NCI-H510A (cell line): Measurements from ENCODE around the gene SNX19.
A peak's percentile ranks its signal among the peaks of the same experiment; 100 is the strongest.
"Not testable (repeated sequence)": the region's sequence is repeated elsewhere in the genome, so short reads cannot be mapped to it uniquely, and the experiment has no call there.

Source experiments
- DNase-seq: peaks from one replicate; lab custom pipeline; 2025; lab: John Stamatoyannopoulos, UW

SNX19 gene

GRCh38 chr11:130916238-130916855 lies at the start of gene SNX19:
Gene SNX19, minus strand, starts transcription at chr11:130916479. Its CDS starts 540 bp downstream, at chr11:130915939.
- peak; percentile 12 for DNase-seq

- no peak for DNase-seq
Measured at GRCh38 chr11:130964058-130964792, 47.9 kb upstream of the SNX19 start.

- DNase-seq: no peak
Measured at GRCh38 chr11:130947889-130948288, 31.6 kb upstream of the SNX19 start.

- no peak for DNase-seq
Measured at GRCh38 chr11:130947481-130947880, 31.2 kb upstream of the SNX19 start.

GRCh38 chr11:130947058-130947457 lies 30.8 kb upstream of the SNX19 start:
- DNase-seq: no peak

GRCh38 chr11:130945896-130946295 lies 29.6 kb upstream of the SNX19 start:
- no peak for DNase-seq

- no peak for DNase-seq
Measured at GRCh38 chr11:130940706-130941105, 24.4 kb upstream of the SNX19 start.

- no peak for DNase-seq
Measured at GRCh38 chr11:130937051-130937450, 20.8 kb upstream of the SNX19 start.

- no peak for DNase-seq
Measured at GRCh38 chr11:130932086-130932712, 15.9 kb upstream of the SNX19 start.

GRCh38 chr11:130924750-130925149 lies 8.5 kb upstream of the SNX19 start:
- no peak for DNase-seq

- DNase-seq: not testable (repeated sequence)
Measured at GRCh38 chr11:130920612-130921011, 4.3 kb upstream of the SNX19 start.

GRCh38 chr11:130918081-130918480 lies 1.8 kb upstream of the SNX19 start:
- no peak for DNase-seq

- DNase-seq: no peak
Measured at GRCh38 chr11:130916910-130917309, 631 bp upstream of the SNX19 start.

- DNase-seq: no peak
Measured at GRCh38 chr11:130915603-130916237, 559 bp downstream of the SNX19 start.

GRCh38 chr11:130913268-130913667 lies 3.0 kb downstream of the SNX19 start:
- no peak for DNase-seq

- no peak for DNase-seq
Measured at GRCh38 chr11:130912552-130912951, 3.7 kb downstream of the SNX19 start.

- DNase-seq: no peak
Measured at GRCh38 chr11:130911306-130911705, 5.0 kb downstream of the SNX19 start.

GRCh38 chr11:130909650-130910049 lies 6.6 kb downstream of the SNX19 start:
- no peak for DNase-seq

- no peak for DNase-seq
Measured at GRCh38 chr11:130908770-130909625, 7.3 kb downstream of the SNX19 start.

- DNase-seq: no peak
Measured at GRCh38 chr11:130908061-130908460, 8.2 kb downstream of the SNX19 start.

- DNase-seq: no peak
Measured at GRCh38 chr11:130907229-130907628, 9.1 kb downstream of the SNX19 start.

GRCh38 chr11:130906616-130907015 lies 9.7 kb downstream of the SNX19 start:
- no peak for DNase-seq
